OCI-LY3 (cell line): Measurements from ENCODE around the gene GOLT1A.

Source experiments
- H2AFZ ChIP-seq: fragments of 200-600, 300-600 bp; shearing (Covaris generic); 2 replicates; pipeline ENCODE4 v1.6.0; 2014; ENCODE audit warnings: antibody characterized with exemption, low read depth, low read length
- H3K27ac ChIP-seq: fragments of 200-600, 300-600 bp; sonication (generic); 2 replicates; pipeline ENCODE4 v1.5.1; 2014; ENCODE audit warnings: mild to moderate bottlenecking, low read length, moderate library complexity, mixed read lengths
- H3K27me3 ChIP-seq: fragments of 200-600, 300-600 bp; sonication (generic); 2 replicates; pipeline ENCODE4 v1.6.1; 2014; ENCODE audit warnings: low read depth, low read length, mixed read lengths
- H3K36me3 ChIP-seq: fragments of 200-600, 300-600 bp; sonication (generic); replicated peaks from 2 replicates; pipeline ENCODE3; 2014; ENCODE audit warnings: low read depth, low read length, mixed read lengths
- H3K4me1 ChIP-seq: fragments of 300-600, 200-600 bp; sonication (generic); 2 replicates; pipeline ENCODE4 v1.6.1; 2014; ENCODE audit warnings: low read length, mixed read lengths
- H3K4me2 ChIP-seq: fragments of 200-600, 300-600 bp; sonication (generic); 2 replicates; pipeline ENCODE4 v1.6.1; 2014; ENCODE audit warnings: low read length, mixed read lengths
- H3K4me3 ChIP-seq: fragments of 300-600, 200-600 bp; sonication (generic); 2 replicates; pipeline ENCODE4 v1.5.1; 2014; ENCODE audit warnings: antibody characterized with exemption, mild to moderate bottlenecking, low read length, moderate library complexity
- H3K79me2 ChIP-seq: fragments of 300-600, 200-600 bp; shearing (Covaris generic); 2 replicates; pipeline ENCODE4 v1.6.1; 2014; ENCODE audit warnings: mild to moderate bottlenecking, low read length, mixed read lengths
- H3K9ac ChIP-seq: fragments of 300-600, 200-600 bp; shearing (Covaris generic); 2 replicates; pipeline ENCODE4 v1.6.0; 2014; ENCODE audit warnings: mild to moderate bottlenecking, low read length, moderate library complexity
- H3K9me3 ChIP-seq: fragments of 200-600, 300-600 bp; shearing (Covaris generic); 2 replicates; pipeline ENCODE4 v1.6.1; 2014; ENCODE audit warnings: low read length, mixed read lengths; ENCODE audit not compliant: insufficient read depth
- H4K20me1 ChIP-seq: fragments of 200-600, 300-600 bp; sonication (generic); 2 replicates; pipeline ENCODE4 v1.6.1; 2016; ENCODE audit warnings: low read length, mixed read lengths; ENCODE audit not compliant: insufficient read depth
- EZH2phosphoT487 ChIP-seq: fragments of 200-600 bp; shearing (Covaris generic); IDR thresholded peaks from 2 replicates; pipeline ENCODE4 v1.6.1; 2018; ENCODE audit warnings: antibody characterized with exemption, mixed run types, low read depth
- TF ChIP-seq, protein P1 (sequence below): fragments of 200-600, 300-600 bp; sonication (generic); IDR thresholded peaks from 2 replicates; pipeline ENCODE4 v1.5.1; 2014; ENCODE audit warnings: antibody characterized with exemption, low read length, low read depth

GOLT1A gene

DNA sequence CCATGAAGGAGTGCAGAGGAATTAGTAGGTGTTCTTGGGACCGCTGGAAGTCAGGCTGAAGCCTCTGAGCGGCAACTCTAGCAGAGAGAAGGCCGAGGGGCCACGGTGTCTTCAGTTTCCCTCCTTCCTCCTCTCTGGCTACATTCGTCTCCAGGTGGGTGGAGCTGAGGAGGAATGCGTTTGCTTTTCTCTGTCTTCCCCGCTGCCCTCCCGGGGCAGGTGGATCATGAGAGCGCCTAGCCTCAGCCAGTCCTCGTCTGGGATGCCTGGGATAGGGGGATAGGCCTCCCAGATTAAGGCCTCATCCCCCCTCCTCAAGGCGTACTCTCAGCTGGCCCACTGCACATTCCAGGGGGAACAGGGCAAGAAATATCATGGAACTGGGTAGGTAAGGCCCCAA is 7.5 kb upstream of the GOLT1A start:
- H3K27me3 ChIP-seq: peaks cover 21% of the 10 kb centered on the region
- no peak overlapping the region for H3K9ac ChIP-seq
- H4K20me1 ChIP-seq: no peaks in the 10 kb centered on the region
- H3K27ac ChIP-seq: no peak overlapping the region
- H3K4me2 ChIP-seq: no peak overlapping the region
- H2AFZ ChIP-seq: no peak overlapping the region
- H3K4me1 ChIP-seq: no peaks in the 10 kb centered on the region
- H3K36me3 ChIP-seq: no peaks in the 10 kb centered on the region
- no peak overlapping the region for H3K4me3 ChIP-seq
- TF ChIP-seq, protein P1, sequence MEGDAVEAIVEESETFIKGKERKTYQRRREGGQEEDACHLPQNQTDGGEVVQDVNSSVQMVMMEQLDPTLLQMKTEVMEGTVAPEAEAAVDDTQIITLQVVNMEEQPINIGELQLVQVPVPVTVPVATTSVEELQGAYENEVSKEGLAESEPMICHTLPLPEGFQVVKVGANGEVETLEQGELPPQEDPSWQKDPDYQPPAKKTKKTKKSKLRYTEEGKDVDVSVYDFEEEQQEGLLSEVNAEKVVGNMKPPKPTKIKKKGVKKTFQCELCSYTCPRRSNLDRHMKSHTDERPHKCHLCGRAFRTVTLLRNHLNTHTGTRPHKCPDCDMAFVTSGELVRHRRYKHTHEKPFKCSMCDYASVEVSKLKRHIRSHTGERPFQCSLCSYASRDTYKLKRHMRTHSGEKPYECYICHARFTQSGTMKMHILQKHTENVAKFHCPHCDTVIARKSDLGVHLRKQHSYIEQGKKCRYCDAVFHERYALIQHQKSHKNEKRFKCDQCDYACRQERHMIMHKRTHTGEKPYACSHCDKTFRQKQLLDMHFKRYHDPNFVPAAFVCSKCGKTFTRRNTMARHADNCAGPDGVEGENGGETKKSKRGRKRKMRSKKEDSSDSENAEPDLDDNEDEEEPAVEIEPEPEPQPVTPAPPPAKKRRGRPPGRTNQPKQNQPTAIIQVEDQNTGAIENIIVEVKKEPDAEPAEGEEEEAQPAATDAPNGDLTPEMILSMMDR: no peak
- TF ChIP-seq EZH2phosphoT487: no peak
- H3K9me3 ChIP-seq: no peaks in the 10 kb centered on the region
- no peaks in the 10 kb centered on the region for H3K79me2 ChIP-seq

DNA sequence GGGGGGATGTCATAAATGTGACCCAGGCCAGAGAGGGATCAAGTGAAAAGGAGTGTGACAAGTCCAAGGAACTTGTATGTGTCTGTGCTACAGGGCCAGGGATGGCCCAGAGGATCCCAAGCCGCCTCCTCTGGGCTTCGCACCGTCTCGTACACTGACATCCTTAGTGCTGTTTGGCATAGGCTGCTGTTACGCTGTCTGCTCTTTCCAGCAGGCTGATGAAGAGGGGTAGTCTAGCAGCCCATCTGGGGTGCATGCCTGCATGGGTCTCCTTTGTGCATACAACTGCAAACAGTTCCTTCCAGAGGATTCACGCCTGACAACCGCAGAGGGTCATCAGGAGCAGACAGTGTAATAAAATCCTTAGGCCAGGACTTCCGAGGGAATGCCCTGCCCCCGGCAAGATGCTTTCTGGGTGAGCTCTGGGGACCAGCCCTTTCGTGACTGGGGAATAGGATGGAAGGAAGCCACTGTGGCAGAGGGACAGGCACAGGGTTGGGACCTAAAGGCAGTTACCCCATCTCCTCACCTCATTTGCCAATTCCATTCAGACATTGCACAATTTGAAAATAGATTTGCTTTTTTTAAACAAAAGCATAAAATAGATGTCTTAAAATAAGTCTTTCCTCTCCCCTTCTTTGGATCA is 6.3 kb upstream of the GOLT1A start:
- no peaks in the 10 kb centered on the region for H4K20me1 ChIP-seq
- no peak overlapping the region for H3K4me3 ChIP-seq
- no peak overlapping the region for H3K27ac ChIP-seq
- no peaks in the 10 kb centered on the region for H3K36me3 ChIP-seq
- H2AFZ ChIP-seq: no peak overlapping the region
- H3K9ac ChIP-seq: no peak overlapping the region
- peaks cover 31% of the 10 kb centered on the region for H3K27me3 ChIP-seq
- H3K9me3 ChIP-seq: no peaks in the 10 kb centered on the region
- H3K4me2 ChIP-seq: no peak overlapping the region
- H3K4me1 ChIP-seq: no peaks in the 10 kb centered on the region
- TF ChIP-seq, protein P1: no peak
- no peak for TF ChIP-seq EZH2phosphoT487
- no peaks in the 10 kb centered on the region for H3K79me2 ChIP-seq

DNA sequence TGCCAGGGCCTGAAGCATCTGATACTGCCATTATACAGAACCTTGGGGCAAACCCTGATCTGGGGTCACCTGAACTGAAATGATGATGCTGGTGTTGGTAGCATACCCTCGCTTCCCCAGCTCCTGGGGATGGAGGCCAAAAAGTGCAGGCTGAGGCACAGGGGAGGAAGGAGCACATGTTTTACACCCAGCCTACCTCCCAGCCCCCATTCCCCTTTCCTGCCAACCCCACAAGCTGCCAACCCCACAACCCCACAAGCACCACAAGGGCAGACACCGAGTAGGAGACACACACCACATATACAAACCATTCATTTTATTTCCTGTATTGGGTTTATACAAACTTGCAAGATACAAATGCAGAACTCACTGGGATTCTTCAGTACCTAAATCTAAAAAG is 4.8 kb upstream of the GOLT1A start:
- TF ChIP-seq, protein P1: no peak
- no peak for TF ChIP-seq EZH2phosphoT487
- Histone ChIP-seq H3K27ac (no peak overlapping the region), H4K20me1 (no peaks in the 10 kb centered on the region), H3K4me2 (no peak overlapping the region), H3K4me3 (no peak overlapping the region), H2AFZ (no peak overlapping the region), H3K9me3 (no peaks in the 10 kb centered on the region), H3K9ac (no peak overlapping the region), H3K4me1 (no peaks in the 10 kb centered on the region), H3K36me3 (no peaks in the 10 kb centered on the region), H3K27me3 (peaks cover 23% of the 10 kb centered on the region), H3K79me2 (no peaks in the 10 kb centered on the region)

DNA sequence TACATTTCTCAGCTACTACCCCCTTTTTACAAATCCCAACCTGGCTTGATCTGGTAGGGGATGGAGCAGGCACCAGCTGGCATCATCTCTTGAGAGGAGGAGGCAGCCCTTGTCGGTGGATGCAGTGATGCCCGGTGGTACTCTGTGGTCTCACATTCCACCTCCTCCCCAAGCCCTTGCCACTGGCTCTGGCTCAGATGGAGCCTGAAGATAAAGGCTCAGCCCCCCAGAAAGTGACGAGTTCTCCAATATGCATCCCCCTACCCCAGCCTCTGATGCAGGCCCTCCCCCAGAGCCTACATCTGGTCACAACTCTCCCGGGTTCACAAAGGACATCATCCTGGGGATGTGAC is 3.8 kb upstream of the GOLT1A start:
- H3K27ac ChIP-seq: no peak overlapping the region
- no peaks in the 10 kb centered on the region for H3K36me3 ChIP-seq
- TF ChIP-seq, protein P1: no peak
- no peak for TF ChIP-seq EZH2phosphoT487
- H3K9ac ChIP-seq: no peak overlapping the region
- H3K4me3 ChIP-seq: no peak overlapping the region
- H3K79me2 ChIP-seq: no peaks in the 10 kb centered on the region
- H3K4me2 ChIP-seq: no peak overlapping the region
- no peaks in the 10 kb centered on the region for H4K20me1 ChIP-seq
- no peak overlapping the region for H2AFZ ChIP-seq
- no peaks in the 10 kb centered on the region for H3K9me3 ChIP-seq
- peaks cover 30% of the 10 kb centered on the region for H3K27me3 ChIP-seq
- H3K4me1 ChIP-seq: no peaks in the 10 kb centered on the region
